Measurements from ENCODE around the gene CPA1. TPM values are rescaled to one million over a fixed set of nuclear protein-coding genes. Genes with fewer than 3 reads are reported as not detected.

Gene CPA1
- total and polyA plus RNA-seq, 10 of the 15 experiments (the other 5 are each of a cell fraction or from before 2014, with no cell fraction given) = 8.0 TPM; not detected in 9

DNA sequence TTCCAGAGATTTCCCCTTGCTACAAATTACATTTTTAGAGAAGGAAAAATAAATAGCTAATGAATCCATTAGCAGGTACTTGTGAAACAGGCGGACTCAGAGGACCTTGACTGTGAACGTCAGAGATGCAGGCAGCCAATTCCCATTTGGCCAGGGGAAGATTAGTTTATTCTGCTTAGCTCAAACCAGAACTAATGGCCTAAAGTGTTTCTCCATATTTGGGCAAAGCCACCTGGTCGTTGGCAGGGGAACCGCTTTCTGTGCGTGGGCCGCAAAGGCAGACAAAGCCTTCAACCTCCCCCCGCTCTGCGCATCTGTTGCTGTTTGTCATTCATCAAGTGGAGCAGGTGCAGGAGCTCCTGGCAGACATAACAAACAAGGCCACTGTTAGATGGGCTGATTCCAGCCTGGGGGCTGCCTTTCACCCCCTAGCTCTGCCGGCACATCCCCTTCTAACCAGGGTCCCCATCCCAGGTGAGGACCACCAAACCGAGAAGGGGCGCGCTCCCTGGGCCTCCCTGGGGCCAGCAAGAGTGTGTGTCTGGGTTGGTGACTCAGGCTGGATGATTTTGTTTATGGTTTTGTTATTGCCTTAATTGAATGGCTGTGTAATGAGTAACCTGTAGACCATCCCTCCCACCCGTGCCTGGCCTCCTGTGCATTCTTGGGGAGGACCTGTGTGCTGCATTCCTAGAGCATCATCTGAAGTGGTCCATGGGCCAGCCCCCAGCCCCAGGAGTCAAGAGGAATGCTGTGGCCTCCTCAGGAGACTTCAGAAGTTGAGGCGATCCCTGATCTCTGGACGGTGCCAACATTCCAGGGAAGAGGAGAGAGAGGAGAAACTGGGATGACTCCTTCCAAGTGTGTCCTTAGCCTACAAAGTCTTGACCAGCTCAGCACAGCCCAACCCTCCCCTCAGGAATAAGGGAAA is 14.5 kb upstream of the CPA1 start (continued):
- TF ChIP-seq, protein P1, sequence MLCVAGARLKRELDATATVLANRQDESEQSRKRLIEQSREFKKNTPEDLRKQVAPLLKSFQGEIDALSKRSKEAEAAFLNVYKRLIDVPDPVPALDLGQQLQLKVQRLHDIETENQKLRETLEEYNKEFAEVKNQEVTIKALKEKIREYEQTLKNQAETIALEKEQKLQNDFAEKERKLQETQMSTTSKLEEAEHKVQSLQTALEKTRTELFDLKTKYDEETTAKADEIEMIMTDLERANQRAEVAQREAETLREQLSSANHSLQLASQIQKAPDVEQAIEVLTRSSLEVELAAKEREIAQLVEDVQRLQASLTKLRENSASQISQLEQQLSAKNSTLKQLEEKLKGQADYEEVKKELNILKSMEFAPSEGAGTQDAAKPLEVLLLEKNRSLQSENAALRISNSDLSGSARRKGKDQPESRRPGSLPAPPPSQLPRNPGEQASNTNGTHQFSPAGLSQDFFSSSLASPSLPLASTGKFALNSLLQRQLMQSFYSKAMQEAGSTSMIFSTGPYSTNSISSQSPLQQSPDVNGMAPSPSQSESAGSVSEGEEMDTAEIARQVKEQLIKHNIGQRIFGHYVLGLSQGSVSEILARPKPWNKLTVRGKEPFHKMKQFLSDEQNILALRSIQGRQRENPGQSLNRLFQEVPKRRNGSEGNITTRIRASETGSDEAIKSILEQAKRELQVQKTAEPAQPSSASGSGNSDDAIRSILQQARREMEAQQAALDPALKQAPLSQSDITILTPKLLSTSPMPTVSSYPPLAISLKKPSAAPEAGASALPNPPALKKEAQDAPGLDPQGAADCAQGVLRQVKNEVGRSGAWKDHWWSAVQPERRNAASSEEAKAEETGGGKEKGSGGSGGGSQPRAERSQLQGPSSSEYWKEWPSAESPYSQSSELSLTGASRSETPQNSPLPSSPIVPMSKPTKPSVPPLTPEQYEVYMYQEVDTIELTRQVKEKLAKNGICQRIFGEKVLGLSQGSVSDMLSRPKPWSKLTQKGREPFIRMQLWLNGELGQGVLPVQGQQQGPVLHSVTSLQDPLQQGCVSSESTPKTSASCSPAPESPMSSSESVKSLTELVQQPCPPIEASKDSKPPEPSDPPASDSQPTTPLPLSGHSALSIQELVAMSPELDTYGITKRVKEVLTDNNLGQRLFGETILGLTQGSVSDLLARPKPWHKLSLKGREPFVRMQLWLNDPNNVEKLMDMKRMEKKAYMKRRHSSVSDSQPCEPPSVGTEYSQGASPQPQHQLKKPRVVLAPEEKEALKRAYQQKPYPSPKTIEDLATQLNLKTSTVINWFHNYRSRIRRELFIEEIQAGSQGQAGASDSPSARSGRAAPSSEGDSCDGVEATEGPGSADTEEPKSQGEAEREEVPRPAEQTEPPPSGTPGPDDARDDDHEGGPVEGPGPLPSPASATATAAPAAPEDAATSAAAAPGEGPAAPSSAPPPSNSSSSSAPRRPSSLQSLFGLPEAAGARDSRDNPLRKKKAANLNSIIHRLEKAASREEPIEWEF (IDR thresholded peaks at IDR 0.05; ENCODE audit: insufficient replicate concordance, low read depth, low read length) = no peak
- TF ChIP-seq, protein P2, sequence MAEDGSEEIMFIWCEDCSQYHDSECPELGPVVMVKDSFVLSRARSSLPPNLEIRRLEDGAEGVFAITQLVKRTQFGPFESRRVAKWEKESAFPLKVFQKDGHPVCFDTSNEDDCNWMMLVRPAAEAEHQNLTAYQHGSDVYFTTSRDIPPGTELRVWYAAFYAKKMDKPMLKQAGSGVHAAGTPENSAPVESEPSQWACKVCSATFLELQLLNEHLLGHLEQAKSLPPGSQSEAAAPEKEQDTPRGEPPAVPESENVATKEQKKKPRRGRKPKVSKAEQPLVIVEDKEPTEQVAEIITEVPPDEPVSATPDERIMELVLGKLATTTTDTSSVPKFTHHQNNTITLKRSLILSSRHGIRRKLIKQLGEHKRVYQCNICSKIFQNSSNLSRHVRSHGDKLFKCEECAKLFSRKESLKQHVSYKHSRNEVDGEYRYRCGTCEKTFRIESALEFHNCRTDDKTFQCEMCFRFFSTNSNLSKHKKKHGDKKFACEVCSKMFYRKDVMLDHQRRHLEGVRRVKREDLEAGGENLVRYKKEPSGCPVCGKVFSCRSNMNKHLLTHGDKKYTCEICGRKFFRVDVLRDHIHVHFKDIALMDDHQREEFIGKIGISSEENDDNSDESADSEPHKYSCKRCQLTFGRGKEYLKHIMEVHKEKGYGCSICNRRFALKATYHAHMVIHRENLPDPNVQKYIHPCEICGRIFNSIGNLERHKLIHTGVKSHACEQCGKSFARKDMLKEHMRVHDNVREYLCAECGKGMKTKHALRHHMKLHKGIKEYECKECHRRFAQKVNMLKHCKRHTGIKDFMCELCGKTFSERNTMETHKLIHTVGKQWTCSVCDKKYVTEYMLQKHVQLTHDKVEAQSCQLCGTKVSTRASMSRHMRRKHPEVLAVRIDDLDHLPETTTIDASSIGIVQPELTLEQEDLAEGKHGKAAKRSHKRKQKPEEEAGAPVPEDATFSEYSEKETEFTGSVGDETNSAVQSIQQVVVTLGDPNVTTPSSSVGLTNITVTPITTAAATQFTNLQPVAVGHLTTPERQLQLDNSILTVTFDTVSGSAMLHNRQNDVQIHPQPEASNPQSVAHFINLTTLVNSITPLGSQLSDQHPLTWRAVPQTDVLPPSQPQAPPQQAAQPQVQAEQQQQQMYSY (CRISPR knock-in tag; IDR thresholded peaks at IDR 0.05) = no peak
- TF ChIP-seq MYC (IDR thresholded peaks at IDR 0.05; ENCODE audit: insufficient read depth, insufficient read length, insufficient replicate concordance, low read length, severe bottlenecking) (no peak), SMARCA5 (IDR thresholded peaks at IDR 0.05) (no peak), STAT1 (conservative IDR thresholded peaks at IDR 0.05) (no peak), ATF2 (IDR thresholded peaks at IDR 0.05; ENCODE audit: low read length) (no peak), ZNF217 (IDR thresholded peaks at IDR 0.05) (no peak), PAX8 (IDR thresholded peaks at IDR 0.05) (no peak), POLR2A (IDR thresholded peaks at IDR 0.05; ENCODE audit: low read depth, low read length) (peak; percentile 58; the same call in 1 of the 2 replicates)
- TF ChIP-seq, protein P3, sequence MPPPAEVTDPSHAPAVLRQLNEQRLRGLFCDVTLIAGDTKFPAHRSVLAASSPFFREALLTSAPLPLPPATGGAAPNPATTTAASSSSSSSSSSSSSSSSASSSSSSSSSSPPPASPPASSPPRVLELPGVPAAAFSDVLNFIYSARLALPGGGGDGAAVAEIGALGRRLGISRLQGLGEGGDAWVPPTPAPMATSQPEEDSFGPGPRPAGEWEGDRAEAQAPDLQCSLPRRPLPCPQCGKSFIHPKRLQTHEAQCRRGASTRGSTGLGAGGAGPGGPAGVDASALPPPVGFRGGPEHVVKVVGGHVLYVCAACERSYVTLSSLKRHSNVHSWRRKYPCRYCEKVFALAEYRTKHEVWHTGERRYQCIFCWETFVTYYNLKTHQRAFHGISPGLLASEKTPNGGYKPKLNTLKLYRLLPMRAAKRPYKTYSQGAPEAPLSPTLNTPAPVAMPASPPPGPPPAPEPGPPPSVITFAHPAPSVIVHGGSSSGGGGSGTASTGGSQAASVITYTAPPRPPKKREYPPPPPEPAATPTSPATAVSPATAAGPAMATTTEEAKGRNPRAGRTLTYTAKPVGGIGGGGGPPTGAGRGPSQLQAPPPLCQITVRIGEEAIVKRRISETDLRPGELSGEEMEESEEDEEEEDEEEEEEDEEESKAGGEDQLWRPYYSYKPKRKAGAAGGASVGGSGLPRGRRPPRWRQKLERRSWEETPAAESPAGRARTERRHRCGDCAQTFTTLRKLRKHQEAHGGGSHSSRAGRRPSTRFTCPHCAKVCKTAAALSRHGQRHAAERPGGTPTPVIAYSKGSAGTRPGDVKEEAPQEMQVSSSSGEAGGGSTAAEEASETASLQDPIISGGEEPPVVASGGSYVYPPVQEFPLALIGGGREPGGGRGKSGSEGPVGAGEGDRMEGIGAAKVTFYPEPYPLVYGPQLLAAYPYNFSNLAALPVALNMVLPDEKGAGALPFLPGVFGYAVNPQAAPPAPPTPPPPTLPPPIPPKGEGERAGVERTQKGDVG (CRISPR knock-in tag; IDR thresholded peaks at IDR 0.05) = no peak
